SKM-1 treated with dmso at 0.1 percent for 144 hours (cell line): Measurements from ENCODE around the gene SAPCD2.
A peak's percentile ranks its signal among the peaks of the same experiment; 100 is the strongest.

Experiments used
- DNase-seq: peaks from one replicate; lab custom pipeline; 2025; ENCODE audit not compliant: unreplicated experiment; lab: John Stamatoyannopoulos, UW

SAPCD2 gene

GRCh38 chr9:137082222-137082924, 12.0 kb upstream of the SAPCD2 start:
- DNase-seq = no peak

DNA sequence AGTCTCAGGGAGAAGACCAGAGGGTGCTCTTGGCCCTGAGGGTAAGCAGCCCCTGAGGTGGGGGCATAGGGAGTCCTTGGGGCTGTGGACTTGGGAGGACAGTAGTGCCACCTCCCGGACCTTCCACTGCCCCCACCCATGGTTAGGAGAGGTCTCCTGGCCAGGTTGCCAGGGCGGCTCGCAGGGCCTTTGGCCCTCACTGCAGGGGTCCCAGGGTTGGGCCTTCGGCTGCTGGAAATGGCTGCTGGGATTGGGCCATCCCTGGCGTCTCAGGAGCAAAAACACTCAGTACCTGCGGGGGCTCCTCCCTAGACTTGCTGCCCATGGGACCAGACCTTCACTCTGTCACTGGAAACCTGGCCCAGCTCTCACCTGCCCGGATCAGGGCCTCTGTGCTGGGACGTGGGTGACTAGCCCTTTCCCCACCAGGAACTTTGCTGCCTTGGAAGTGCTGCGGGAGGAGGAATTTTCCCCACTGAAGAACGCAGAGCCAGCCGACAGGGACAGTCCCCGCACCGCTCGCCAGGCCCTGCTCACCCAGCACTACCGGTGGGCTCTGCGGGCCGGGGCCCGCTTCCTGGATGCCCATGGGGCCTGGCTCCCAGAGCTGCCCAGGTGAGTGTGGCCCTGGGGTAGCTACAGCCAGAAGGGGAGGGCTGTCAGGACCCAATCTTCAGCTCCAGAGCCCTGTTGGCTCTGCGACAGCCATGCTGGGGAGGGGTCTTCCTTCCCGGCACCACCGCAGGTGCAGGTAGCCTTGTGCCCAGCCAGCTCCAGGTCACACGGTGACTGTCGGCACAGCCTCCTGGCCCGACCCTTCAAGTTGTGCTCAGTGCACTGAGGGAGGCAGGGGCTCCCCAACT, 10.1 kb upstream of the SAPCD2 start:
- DNase-seq = no peak

DNA sequence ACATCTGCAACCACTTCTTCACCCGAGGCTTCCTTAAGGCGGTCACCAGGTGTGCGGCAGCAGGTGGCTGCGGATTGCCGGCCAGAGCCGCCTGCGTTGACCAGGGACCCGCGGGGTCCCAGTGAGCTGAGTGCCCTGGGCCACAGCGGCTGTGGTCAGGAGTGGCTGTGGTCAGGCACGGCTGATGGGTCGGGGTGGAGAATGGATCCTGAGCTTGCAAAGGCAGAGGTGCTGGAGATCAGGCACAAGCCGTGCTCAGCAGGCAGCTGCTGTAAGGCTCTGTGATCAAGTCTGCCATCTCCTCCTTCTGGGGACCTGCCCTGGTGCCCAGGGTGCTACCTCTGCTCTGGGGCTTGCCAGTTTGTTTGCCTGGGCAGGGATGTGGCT, 9.0 kb upstream of the SAPCD2 start:
- no peak for DNase-seq

DNA sequence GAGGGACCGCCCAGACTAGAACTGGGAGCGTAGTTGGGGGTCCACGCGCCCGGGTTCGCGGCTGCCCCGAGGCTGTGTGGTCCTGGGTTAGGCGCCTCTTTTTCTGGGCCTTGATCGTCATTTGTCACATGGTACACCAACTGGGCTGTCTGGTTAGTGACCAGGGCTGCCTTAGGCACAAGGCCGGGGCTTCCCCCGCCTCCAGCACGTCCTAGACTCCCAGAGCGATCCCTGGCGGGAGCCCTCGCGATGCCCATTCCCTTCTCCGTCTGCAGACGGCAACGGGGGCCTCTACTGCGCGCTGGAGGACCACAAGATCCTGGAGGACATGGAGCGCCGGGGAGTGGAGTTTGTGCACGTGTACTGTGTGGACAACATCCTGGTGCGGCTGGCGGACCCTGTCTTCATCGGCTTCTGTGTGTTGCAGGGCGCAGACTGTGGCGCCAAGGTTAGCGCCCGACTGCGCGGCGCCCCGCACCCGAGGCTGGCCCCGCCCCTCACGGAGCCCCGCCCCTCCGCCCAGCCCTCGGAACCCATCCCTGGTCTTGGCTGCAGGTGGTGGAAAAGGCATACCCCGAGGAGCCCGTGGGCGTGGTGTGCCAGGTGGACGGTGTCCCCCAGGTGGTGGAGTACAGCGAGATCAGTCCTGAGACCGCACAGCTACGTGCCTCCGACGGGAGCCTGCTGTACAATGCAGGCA, 8.5 kb upstream of the SAPCD2 start:
- DNase-seq = no peak

DNA sequence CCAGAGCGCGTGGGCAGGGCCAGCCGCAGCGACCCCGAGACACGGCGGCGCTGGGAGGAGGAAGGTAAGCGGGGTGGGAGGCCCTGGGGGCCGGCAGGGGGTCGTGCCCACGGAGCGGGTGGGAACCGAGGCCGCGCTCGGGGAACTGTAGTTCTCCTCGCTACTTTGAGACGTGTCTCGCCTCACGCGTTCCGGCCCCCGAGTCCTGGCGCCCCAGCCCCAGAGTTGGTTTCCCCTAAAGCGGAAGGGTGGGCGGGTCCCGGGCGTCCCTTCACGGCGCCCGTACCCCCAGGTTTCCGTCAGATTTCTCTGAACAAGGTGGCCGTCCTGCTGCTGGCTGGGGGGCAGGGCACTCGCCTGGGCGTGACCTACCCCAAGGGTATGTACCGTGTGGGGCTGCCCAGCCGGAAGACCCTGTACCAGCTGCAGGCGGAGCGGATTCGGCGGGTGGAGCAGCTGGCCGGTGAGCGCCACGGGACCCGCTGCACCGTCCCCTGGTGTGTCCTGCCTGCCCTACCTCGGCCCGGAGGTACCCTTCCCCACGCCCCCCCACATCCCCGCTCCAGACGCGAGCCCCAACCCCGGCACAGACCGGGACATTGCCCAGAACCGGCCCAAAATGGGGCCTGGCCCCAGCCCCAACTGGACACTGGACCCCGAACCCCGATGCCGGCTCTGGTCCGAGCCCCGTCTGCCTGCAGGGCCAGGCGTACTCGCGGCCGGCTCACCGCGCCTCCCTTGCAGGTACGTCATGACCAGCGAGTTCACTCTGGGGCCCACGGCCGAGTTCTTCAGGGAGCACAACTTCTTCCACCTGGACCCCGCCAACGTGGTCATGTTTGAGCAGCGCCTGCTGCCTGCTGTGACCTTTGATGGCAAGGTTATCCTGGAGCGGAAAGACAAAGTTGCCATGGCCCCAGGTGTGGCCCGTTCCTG, 7.7 kb upstream of the SAPCD2 start:
- DNase-seq = no peak

DNA sequence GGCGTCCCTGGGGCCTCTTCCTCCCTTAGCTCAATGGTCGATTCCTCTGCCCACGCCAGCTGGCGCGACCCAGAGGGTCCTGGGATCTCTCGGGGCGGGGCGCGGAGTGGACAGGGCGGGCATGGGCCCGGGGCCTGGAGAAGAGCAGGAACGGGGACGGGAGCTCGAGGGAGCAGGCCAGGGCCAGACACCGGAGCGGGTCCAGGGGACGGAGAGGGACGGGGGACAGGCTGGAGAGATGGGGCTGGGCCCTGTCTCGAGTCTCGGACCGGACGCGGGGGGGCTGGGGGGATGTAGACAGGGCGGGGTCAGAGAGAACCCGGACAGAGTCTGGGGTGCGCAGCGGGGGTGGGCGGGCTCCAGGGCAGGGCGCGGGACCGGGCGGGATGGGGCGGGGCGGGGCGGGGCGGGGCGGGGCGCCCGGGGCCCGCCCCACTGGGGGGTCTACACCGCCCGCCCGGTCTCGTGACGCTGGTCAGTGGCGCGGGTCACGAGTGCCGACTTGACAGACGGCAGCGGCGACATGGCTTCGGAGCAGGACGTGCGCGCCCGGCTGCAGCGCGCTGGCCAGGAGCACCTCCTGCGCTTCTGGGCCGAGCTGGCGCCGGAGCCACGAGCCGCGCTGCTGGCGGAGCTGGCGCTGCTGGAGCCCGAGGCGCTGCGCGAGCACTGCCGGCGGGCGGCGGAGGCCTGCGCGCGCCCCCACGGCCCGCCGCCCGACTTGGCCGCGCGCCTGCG, 6.8 kb upstream of the SAPCD2 start, which contains the start of gene UAP1L1:
TSS of gene UAP1L1 (plus strand) at position 508 of the 738 bp plus-strand sequence. CDS start at position 524, 16 bp downstream.
- no peak for DNase-seq

DNA sequence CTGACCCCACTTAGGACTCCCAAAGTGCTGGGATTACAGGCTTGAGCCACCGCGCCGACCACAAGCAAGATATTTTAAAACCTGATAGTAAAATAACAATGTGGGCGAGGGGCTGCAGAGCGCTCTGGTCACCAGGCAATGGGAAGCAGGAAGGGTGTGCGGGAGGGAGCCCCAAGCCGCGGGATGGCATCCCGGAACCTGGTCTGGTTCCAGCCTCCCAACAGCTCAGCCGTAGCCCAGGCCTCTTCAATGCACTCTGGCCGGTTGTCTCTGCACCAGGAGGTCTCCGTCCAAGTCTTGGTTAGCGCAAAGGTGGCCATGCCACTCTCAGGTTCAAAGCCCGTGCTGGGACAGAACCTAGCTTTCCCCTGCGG, 6.3 kb upstream of the SAPCD2 start:
- DNase-seq = no peak

DNA sequence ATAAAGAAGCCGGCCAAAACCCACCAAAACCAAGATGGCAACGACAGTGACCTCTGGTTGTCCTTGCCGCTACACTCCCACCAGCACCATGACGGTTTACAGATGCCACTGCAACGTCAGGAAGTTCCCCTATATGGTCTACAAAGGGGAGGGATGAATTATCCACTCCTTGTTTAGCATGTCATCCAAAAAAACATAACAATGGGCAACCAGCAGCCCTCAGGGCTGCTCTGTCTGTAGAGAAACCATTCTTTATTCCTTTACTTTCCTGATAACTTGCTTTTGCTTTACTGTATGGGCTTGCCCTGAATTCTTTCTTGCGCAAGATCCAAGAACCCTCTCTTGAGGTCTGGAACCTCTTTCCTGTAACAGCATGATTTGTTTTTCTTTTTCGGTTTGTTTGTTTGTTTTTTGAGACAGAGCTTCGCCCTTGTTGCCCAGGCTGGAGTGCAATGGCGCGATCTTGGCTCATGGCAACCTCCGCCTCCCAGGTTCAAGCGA, 5.0 kb upstream of the SAPCD2 start:
- DNase-seq = no peak

- DNase-seq = no peak
Measured at GRCh38 chr9:137074657-137075274, 4.4 kb upstream of the SAPCD2 start.

- DNase-seq = no peak
Measured at GRCh38 chr9:137073992-137074399, 3.6 kb upstream of the SAPCD2 start.

- DNase-seq = no peak
Measured at GRCh38 chr9:137071282-137071681, 925 bp upstream of the SAPCD2 start.

- DNase-seq = no peak
Measured at GRCh38 chr9:137070906-137071275, 534 bp upstream of the SAPCD2 start.

DNA sequence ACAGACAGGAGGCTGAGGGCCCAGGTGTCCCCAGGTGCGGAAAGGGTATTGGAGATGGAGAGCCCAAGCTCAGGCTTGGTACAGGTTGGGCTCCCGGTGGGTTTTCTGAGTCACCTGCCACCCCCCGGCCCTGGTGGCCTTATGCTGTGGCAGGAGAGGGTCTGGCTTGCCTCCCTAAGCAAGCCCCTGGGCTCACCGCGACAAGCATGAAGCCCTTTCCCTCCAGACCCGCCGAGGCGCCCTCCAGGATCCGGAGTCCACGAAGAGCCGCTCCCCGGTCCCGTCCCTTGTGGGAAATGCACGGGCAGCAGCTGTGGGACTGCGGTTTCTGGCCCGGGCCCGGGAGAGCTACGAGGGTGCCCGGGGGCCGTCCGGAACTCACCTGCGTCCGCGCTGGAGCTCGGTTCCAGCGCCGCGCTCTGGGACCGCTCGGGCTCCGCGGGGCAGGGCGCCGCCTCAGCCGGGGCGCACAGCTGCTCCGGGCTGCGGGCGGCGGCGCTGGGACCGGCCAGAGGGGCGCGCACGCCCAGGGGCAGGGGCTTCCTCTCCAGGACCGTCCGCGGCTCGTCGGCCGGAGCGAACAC, 757 bp downstream of the SAPCD2 start:
- no peak for DNase-seq

- no peak for DNase-seq
Measured at GRCh38 chr9:137068539-137069507, 1.5 kb downstream of the SAPCD2 start.

GRCh38 chr9:137067860-137068538, 2.4 kb downstream of the SAPCD2 start:
- DNase-seq = peak; percentile 77

DNA sequence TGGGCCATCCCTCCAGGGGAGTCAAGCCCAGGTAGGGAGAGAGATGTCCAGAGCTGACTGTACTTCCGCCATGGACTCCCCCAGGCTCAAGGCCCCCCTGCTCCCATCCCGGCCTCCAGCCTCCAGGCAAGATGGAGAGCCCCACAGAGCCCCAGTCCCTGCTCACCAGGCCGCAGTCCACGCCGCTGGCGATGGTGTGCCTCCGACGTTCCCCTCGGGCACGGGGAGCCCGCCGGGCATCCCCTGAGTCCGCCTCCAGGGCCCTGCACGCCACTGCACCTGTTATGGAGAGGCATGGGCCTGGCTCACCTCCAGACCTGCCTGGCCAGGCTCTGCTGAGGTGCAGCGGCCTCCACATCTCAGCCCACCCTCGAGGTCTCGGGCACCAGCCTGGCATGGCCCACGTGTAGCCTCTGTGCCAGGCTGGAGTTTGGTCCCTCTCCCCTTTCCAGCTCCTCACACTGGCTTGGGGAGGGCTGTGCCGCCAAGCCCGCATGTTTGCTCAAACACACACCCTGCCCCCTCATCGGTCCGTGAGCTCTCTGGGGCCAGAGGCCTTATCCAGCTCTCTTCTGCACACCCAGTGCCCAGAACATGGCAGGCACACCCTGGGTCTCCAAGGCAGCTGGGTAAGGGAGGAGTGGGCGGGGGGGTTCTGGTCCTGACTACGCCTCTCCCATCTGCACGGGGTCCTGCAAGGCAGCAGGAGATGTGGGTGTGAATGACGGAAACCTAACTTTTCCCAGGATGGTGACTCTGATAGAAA, 4.1 kb downstream of the SAPCD2 start:
- DNase-seq = no peak
